Testis (tissue), 2 donors: ENCODE measurements around the gene PDCD2.
"Not testable (repeated sequence)": the region's sequence is repeated elsewhere in the genome, so short reads cannot be mapped to it uniquely, and the experiment has no call there.

Experiments
- CTCF ChIP-seq, 3 experiments: fragments of 450-650 bp in 2 of 3; fragments of 200-600 bp in 1 of 3; sonication (generic) in 1 of 3; IDR thresholded peaks; one replicate each; pipeline ENCODE4 v1.5.1; 2016 to 2019; ENCODE audit warnings: antibody characterized with exemption in 3 of 3, mild to moderate bottlenecking in 2 of 3, moderate library complexity in 1 of 3
- POLR2A ChIP-seq: fragments of 450-650 bp; IDR thresholded peaks from one replicate; pipeline ENCODE4 v1.6.1; 2017; ENCODE audit warnings: antibody characterized with exemption, mild to moderate bottlenecking, moderate library complexity

GRCh38 chr6:170609225-170609624 lies 24.8 kb upstream of the PDCD2 start:
- not testable (repeated sequence) for TF ChIP-seq POLR2A; CTCF (IDR thresholded peaks at IDR 0.05)
